ENCODE data around the gene KIR2DL4. TPM values are rescaled to one million over a fixed set of nuclear protein-coding genes. Genes with fewer than 3 reads are reported as not detected.

Gene KIR2DL4
- total RNA-seq, 2 donors from 2014 or later = not detected

GRCh38 chr19:54792814-54793213, 10.6 kb upstream of the KIR2DL4 start:
- WGBS = 56% methylated on average over 8 of the region's 8 CpGs
- H3K4me3 ChIP-seq = no peak overlapping the region

DNA sequence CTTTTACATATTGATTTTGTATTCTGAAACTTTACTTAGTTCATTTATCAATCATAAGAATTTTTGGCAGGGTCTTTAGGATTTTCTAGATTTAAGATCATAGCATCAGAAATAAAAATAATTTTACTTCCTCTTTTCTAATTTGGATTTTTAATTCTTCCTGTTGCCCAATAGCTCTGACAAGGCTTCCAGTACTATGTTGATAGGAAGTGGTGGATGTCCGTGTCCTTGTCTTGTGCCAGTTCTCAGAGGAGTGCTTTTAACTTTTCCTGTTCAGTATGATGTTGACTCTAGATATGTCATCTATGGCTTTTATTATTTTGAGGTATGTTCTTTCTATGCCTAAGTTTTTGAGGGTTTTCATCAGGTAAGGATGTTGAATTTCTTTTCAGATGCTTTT, 7.7 kb upstream of the KIR2DL4 start:
- no peak overlapping the region for H3K27ac ChIP-seq
- TF ChIP-seq CTCF (IDR thresholded peaks at IDR 0.05) = no peak
- no peak for TF ChIP-seq POLR2AphosphoS5 (IDR thresholded peaks at IDR 0.05)
- TF ChIP-seq POLR2A (IDR thresholded peaks at IDR 0.05) = no peak
- H3K4me3 ChIP-seq = no peak overlapping the region
- 65% methylated on average over 1 of the region's 1 CpG for WGBS
- no peaks in the 10 kb centered on the region for H3K4me1 ChIP-seq (replicated peaks)
- intact Hi-C loops (cut with DNase I) = no loop called here
- H3K27me3 ChIP-seq (replicated peaks; ENCODE audit: insufficient read depth) = no peaks in the 10 kb centered on the region
- no peaks in the 10 kb centered on the region for H3K9me3 ChIP-seq
- no peak for DNase-seq (ENCODE audit: low spot score)
- no peaks in the 10 kb centered on the region for H3K36me3 ChIP-seq

More at GRCh38 chr19:54792814-54793213, 10.6 kb upstream of the KIR2DL4 start:
- TF ChIP-seq POLR2AphosphoS5 (IDR thresholded peaks at IDR 0.05) (no peak), POLR2A (IDR thresholded peaks at IDR 0.05) (no peak), CTCF (IDR thresholded peaks at IDR 0.05) (no peak)
- no peaks in the 10 kb centered on the region for H3K36me3 ChIP-seq
- intact Hi-C loops (cut with DNase I) = no loop called here
- no peaks in the 10 kb centered on the region for H3K9me3 ChIP-seq
- no peak overlapping the region for H3K27ac ChIP-seq
- no peaks in the 10 kb centered on the region for H3K27me3 ChIP-seq (replicated peaks; ENCODE audit: insufficient read depth)
- H3K4me1 ChIP-seq (replicated peaks) = no peaks in the 10 kb centered on the region
- DNase-seq (ENCODE audit: low spot score) = no peak

- TF ChIP-seq POLR2A (IDR thresholded peaks at IDR 0.05) = no peak
- Histone ChIP-seq H3K27me3 (replicated peaks; ENCODE audit: insufficient read depth) (no peaks in the 10 kb centered on the region), H3K4me1 (replicated peaks) (no peaks in the 10 kb centered on the region), H3K27ac (no peak overlapping the region), H3K4me3 (no peak overlapping the region), H3K9me3 (no peaks in the 10 kb centered on the region), H3K36me3 (no peaks in the 10 kb centered on the region)
- no peak for DNase-seq (ENCODE audit: low spot score)
- WGBS = 60% methylated on average over 5 of the region's 5 CpGs
- intact Hi-C loops (cut with DNase I) = no loop called here
These were observed 691 bp downstream of the KIR2DL4 start for GRCh38 chr19:54804101-54804500.

DNA sequence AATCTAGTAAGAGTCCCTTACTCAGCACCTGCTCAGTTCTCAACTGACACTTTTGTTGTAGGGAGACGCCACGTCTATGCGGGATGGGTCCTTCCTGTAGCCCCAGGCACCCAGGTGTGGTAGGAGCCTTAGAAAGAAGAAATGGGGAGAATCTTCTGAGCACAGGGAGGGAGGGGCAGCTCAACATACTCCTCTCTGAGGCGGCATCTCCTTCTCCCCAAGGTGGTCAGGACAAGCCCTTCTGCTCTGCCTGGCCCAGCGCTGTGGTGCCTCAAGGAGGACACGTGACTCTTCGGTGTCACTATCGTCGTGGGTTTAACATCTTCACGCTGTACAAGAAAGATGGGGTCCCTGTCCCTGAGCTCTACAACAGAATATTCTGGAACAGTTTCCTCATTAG, 1.2 kb downstream of the KIR2DL4 start:
- TF ChIP-seq POLR2A (IDR thresholded peaks at IDR 0.05) = no peak
- TF ChIP-seq CTCF (IDR thresholded peaks at IDR 0.05) = no peak
- no peak for TF ChIP-seq POLR2AphosphoS5 (IDR thresholded peaks at IDR 0.05)
- no peaks in the 10 kb centered on the region for H3K27me3 ChIP-seq (replicated peaks; ENCODE audit: insufficient read depth)
- intact Hi-C loops (cut with DNase I) = no loop called here
- H3K4me1 ChIP-seq (replicated peaks) = no peaks in the 10 kb centered on the region
- H3K36me3 ChIP-seq = no peaks in the 10 kb centered on the region
- WGBS = 91% methylated on average over 10 of the region's 10 CpGs
- no peaks in the 10 kb centered on the region for H3K9me3 ChIP-seq
- H3K27ac ChIP-seq = no peak overlapping the region
- no peak for DNase-seq (ENCODE audit: low spot score)
- H3K4me3 ChIP-seq = no peak overlapping the region

- Histone ChIP-seq H3K4me1 (replicated peaks) (no peaks in the 10 kb centered on the region), H3K27me3 (replicated peaks; ENCODE audit: insufficient read depth) (no peaks in the 10 kb centered on the region), H3K9me3 (no peaks in the 10 kb centered on the region), H3K27ac (no peak overlapping the region), H3K36me3 (no peaks in the 10 kb centered on the region), H3K4me3 (no peak overlapping the region)
- TF ChIP-seq CTCF (IDR thresholded peaks at IDR 0.05) = no peak
- no peak for TF ChIP-seq POLR2A (IDR thresholded peaks at IDR 0.05)
- no peak for TF ChIP-seq POLR2AphosphoS5 (IDR thresholded peaks at IDR 0.05)
- no peak for DNase-seq (ENCODE audit: low spot score)
- 86% methylated on average over 14 of the region's 14 CpGs for WGBS
- intact Hi-C loops (cut with DNase I) = no loop called here
These were observed 2.5 kb downstream of the KIR2DL4 start for GRCh38 chr19:54805665-54806515.
